ENCODE measurements around the gene CNOT1.
A peak's percentile ranks its signal among the peaks of the same experiment; 100 is the strongest.

Gene CNOT1

DNA sequence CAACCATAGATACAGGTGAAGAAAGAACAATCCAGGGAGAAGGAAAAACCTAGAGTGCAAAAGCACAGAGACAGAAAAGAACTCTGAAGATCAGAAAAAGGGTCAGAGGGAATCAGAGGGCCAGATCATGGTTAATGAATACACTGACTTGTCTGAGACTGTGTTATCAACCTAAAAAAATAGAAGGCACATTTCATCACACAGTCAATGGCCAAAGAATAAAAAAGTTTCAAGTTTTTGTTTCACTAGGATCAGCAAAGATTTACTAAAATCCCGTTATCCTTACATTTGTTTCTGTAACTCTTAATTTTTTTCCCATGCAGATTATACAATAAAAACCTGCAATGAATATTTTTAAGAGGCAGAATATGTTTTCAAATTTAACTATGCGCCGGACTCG lies 38.5 kb downstream of the CNOT1 start:
- H3K27me3 ChIP-seq (ENCODE audit: control insufficient read depth, insufficient read depth, low read length) = no peaks in the 10 kb centered on the region
- peak overlapping the region; percentile 4 for H3K9ac ChIP-seq (ENCODE audit: low read depth, low read length)
- peaks cover 27% of the 10 kb centered on the region for H3K36me3 ChIP-seq (ENCODE audit: control insufficient read depth, insufficient read depth, low read length)

DNA sequence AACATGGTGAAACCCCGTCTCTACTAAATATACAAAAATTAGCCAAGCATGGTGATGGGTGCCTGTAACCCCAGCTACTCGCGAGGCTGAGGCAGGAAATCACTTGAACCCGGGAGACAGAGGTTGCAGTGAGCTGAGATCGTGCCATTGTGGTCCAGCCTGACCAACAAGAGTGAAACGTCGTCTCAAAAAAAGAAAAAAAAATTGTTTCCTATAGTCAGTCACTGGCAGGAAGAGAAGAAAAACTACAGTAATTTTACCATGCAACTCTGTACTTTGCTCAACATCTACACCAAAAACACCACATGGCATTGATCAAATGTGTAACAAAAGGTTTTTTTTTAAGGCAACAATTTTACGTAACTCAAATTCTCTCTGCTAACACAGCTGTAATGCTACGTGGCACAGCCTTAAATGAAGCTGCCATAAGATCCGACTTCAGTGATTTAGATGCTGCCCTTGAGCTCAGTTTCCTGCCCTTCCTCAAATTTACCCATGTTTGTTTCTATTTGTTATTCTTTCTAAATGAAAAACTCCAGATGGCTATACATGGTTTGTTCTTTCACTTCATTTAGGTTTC lies 40.2 kb downstream of the CNOT1 start:
- H3K9ac ChIP-seq (ENCODE audit: low read depth, low read length) = no peak overlapping the region
- H3K4me1 ChIP-seq (ENCODE audit: control insufficient read depth, insufficient read depth, low read length) = no peaks in the 10 kb centered on the region
- H3K4me3 ChIP-seq (ENCODE audit: low read depth, low read length) = no peak overlapping the region
- peaks cover 40% of the 10 kb centered on the region for H3K36me3 ChIP-seq (ENCODE audit: control insufficient read depth, insufficient read depth, low read length)
- no peaks in the 10 kb centered on the region for H3K27me3 ChIP-seq (ENCODE audit: control insufficient read depth, insufficient read depth, low read length)
- H3K9me3 ChIP-seq (ENCODE audit: control insufficient read depth, insufficient read depth, low read length) = no peaks in the 10 kb centered on the region

More for the DNA sequence above, 38.5 kb downstream of the CNOT1 start:
- Histone ChIP-seq H3K9me3 (ENCODE audit: control insufficient read depth, insufficient read depth, low read length) (no peaks in the 10 kb centered on the region), H3K4me1 (ENCODE audit: control insufficient read depth, insufficient read depth, low read length) (no peaks in the 10 kb centered on the region), H3K4me3 (ENCODE audit: low read depth, low read length) (no peak overlapping the region)

DNA sequence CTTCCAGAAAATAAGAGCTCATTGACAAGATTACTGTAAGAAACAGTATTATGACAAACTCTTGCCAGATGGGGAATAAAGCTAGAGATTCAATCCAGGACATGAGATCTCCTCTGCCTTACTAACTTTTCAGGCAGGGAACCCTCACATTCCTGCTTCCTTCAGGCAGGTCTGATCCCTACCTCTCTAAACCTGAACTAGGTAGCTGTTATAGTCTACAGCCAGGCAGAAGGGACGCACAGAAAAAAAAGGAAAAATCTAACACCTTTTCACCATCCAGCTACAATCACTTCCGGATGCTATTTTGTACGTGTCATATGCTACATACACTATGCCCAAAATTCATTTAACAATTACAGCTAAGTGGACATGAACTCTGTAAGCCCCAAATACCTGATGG lies 41.2 kb downstream of the CNOT1 start:
- Histone ChIP-seq H3K9ac (ENCODE audit: low read depth, low read length) (no peak overlapping the region), H3K4me3 (ENCODE audit: low read depth, low read length) (no peak overlapping the region), H3K9me3 (ENCODE audit: control insufficient read depth, insufficient read depth, low read length) (no peaks in the 10 kb centered on the region), H3K27me3 (ENCODE audit: control insufficient read depth, insufficient read depth, low read length) (no peaks in the 10 kb centered on the region), H3K4me1 (ENCODE audit: control insufficient read depth, insufficient read depth, low read length) (no peaks in the 10 kb centered on the region), H3K36me3 (ENCODE audit: control insufficient read depth, insufficient read depth, low read length) (peaks cover 42% of the 10 kb centered on the region)

DNA sequence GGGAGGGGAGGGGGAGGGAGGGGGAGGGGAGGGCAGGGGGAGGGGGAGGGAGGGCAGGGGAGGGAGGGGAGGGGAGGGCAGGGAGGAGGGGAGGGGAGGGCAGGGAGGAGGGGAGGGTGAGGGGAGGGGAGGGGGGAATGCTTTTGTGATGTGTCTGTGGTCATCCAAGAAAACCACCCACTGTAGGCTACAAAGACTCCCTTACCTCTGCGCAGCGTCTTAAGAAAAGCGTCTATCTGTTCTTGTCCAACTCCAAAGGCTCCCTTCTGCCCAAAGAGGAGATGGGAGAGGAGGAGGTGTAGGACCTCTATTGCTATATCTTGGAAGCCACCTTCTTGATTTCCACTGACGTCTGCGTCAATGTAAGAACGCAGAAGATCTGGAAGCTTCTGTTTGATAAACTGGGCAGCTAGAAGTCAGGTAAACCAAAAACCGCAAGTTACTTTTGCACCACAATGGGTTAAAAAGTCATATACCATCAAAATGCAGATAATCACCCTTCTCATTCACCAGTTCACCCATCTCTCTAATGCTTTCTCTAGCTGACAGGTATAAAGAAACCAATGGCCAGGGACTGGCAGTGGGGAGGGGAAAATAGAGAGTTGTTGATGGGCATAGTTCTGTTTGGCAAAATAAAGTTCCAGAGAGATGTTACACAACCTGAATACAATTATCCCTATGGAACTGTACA lies 43.1 kb downstream of the CNOT1 start:
- peaks cover 48% of the 10 kb centered on the region for H3K36me3 ChIP-seq (ENCODE audit: control insufficient read depth, insufficient read depth, low read length)
- no peaks in the 10 kb centered on the region for H3K4me1 ChIP-seq (ENCODE audit: control insufficient read depth, insufficient read depth, low read length)
- no peaks in the 10 kb centered on the region for H3K27me3 ChIP-seq (ENCODE audit: control insufficient read depth, insufficient read depth, low read length)
- no peak overlapping the region for H3K4me3 ChIP-seq (ENCODE audit: low read depth, low read length)
- H3K9ac ChIP-seq (ENCODE audit: low read depth, low read length) = no peak overlapping the region
- no peaks in the 10 kb centered on the region for H3K9me3 ChIP-seq (ENCODE audit: control insufficient read depth, insufficient read depth, low read length)

DNA sequence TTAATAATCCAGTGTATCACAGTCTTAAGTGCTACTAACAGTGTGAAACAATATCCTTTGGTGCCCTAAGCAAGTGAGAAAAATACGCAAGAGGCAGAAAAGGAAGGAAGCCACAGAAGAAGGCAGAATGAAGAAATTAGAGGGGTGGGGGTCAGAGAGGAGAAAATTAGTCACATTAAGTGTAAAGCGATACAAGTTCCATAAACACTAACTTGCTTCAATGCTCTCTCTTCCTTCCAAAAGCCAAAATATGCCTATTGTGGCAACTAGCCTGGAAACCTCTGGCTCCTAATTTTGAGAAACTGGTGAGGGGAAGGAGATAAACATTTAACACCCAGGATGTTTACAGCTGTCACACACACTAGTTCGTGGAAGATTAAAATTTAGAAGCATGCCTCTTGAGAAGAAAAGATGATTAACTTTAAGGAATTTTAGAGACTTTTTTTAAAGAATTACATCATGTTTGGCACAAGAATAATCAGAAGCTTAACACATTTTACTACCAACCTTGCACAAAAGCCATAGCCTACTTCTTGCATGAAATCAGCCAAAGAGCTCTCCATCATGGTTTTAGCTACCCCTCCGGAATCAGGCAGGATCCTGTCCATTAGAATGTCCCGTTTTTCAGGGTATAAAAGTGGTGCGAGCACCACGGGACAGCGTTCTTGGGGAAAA lies 44.7 kb downstream of the CNOT1 start:
- Histone ChIP-seq H3K27me3 (ENCODE audit: control insufficient read depth, insufficient read depth, low read length) (no peaks in the 10 kb centered on the region), H3K4me3 (ENCODE audit: low read depth, low read length) (no peak overlapping the region), H3K9ac (ENCODE audit: low read depth, low read length) (no peak overlapping the region), H3K4me1 (ENCODE audit: control insufficient read depth, insufficient read depth, low read length) (no peaks in the 10 kb centered on the region), H3K36me3 (ENCODE audit: control insufficient read depth, insufficient read depth, low read length) (peaks cover 61% of the 10 kb centered on the region), H3K9me3 (ENCODE audit: control insufficient read depth, insufficient read depth, low read length) (no peaks in the 10 kb centered on the region)

DNA sequence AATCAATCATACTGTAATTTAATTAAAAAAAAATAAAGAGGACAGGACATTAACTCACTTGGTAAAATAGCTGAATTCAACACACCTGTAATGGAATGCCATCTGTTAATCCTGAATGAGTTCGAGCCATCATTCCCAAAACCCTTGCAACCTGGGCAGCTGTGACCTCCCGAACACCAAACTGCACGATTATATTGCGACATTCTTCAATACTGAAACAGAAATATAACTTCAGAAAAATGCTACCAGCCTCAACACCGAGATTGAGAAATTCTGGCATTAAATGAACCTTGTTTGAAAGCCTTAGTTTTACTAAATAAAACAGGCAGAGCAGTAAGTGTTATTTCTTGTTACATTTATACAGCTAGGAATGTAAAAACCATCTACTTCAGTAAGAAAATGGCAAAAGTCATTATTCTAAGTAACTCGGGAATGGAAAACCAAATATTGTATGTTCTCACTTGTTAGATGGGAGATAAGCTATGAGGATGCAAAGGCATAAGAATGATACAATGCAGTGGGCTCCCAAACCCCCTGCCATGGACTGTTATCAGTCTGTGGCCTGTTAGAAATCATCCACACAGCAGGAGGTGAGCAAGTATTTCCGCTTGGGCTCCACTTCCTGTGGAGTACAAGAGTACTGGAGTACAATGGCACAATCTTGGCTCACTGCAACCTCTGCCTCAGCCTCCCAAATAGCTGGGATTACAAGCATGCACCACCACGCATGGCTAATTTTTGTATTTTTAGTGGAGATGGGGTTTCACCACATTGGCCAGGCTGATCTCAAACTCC lies 46.5 kb downstream of the CNOT1 start:
- Histone ChIP-seq H3K27me3 (ENCODE audit: control insufficient read depth, insufficient read depth, low read length) (no peaks in the 10 kb centered on the region), H3K4me1 (ENCODE audit: control insufficient read depth, insufficient read depth, low read length) (no peaks in the 10 kb centered on the region), H3K36me3 (ENCODE audit: control insufficient read depth, insufficient read depth, low read length) (peaks cover 67% of the 10 kb centered on the region), H3K9me3 (ENCODE audit: control insufficient read depth, insufficient read depth, low read length) (no peaks in the 10 kb centered on the region), H3K4me3 (ENCODE audit: low read depth, low read length) (no peak overlapping the region), H3K9ac (ENCODE audit: low read depth, low read length) (no peak overlapping the region)

DNA sequence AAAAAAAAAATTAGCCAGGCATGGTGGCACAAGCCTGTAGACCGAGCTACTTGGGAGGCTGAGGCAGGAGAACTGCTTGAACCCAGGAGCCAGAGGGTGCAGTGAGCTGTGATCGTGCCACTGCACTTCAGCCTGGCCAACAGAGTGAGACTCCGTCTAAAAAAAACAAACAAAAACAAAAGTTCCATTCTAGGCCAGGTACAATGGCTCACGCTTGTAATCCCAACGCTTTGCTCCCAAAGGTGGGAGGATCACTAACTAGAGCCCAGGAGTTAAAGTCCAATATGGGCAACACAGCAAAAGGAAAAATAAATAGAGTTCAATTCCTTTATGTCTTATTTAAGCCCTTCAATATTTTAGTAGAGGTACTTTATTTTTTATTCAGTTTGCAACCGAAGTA lies 47.5 kb downstream of the CNOT1 start:
- H3K36me3 ChIP-seq (ENCODE audit: control insufficient read depth, insufficient read depth, low read length) = peaks cover 62% of the 10 kb centered on the region
- no peaks in the 10 kb centered on the region for H3K27me3 ChIP-seq (ENCODE audit: control insufficient read depth, insufficient read depth, low read length)
- no peaks in the 10 kb centered on the region for H3K9me3 ChIP-seq (ENCODE audit: control insufficient read depth, insufficient read depth, low read length)
- H3K9ac ChIP-seq (ENCODE audit: low read depth, low read length) = no peak overlapping the region
- H3K4me1 ChIP-seq (ENCODE audit: control insufficient read depth, insufficient read depth, low read length) = no peaks in the 10 kb centered on the region
- no peak overlapping the region for H3K4me3 ChIP-seq (ENCODE audit: low read depth, low read length)

DNA sequence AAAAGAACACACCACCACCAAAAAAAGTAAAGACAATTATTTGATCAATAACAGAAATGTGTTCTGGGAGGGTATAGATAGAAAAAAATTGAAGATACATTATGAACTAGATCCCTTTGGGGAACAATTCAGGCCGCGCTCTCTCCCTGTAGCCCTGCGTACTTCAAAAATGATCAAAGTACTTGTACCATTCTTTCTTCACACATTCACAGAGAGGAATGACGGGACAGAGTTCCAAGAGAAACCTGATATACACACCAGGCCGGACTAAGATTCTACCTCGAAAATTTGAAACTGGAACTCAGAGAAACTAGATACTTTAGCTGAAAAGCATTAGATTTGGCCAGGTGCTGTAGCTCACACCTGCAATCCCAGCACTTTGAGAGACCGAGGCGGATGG lies 50.0 kb downstream of the CNOT1 start:
- Histone ChIP-seq H3K9ac (ENCODE audit: low read depth, low read length) (no peak overlapping the region), H3K9me3 (ENCODE audit: control insufficient read depth, insufficient read depth, low read length) (no peaks in the 10 kb centered on the region), H3K27me3 (ENCODE audit: control insufficient read depth, insufficient read depth, low read length) (no peaks in the 10 kb centered on the region), H3K4me1 (ENCODE audit: control insufficient read depth, insufficient read depth, low read length) (no peaks in the 10 kb centered on the region), H3K4me3 (ENCODE audit: low read depth, low read length) (no peak overlapping the region), H3K36me3 (ENCODE audit: control insufficient read depth, insufficient read depth, low read length) (peaks cover 45% of the 10 kb centered on the region)

DNA sequence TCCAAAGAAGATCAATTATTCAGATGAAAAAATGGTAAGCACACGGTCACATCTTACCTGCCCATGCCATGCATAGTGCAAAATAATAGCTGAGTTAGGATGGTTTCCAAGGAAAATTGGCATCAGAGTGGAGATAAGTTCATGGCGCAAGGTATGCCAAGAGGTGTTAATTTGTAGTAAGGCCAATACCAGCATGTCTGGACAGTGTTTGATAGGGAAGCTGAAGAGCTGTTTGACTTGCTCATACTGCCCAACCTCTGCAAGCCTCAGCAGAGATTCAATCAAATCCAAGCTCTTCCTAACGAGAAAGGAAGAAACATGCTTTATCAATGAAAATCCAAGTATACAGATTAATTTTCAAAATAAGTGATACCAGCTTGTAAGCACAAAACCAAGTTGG lies 51.0 kb downstream of the CNOT1 start:
- Histone ChIP-seq H3K4me1 (ENCODE audit: control insufficient read depth, insufficient read depth, low read length) (no peaks in the 10 kb centered on the region), H3K27me3 (ENCODE audit: control insufficient read depth, insufficient read depth, low read length) (no peaks in the 10 kb centered on the region), H3K36me3 (ENCODE audit: control insufficient read depth, insufficient read depth, low read length) (peaks cover 45% of the 10 kb centered on the region), H3K4me3 (ENCODE audit: low read depth, low read length) (no peak overlapping the region), H3K9ac (ENCODE audit: low read depth, low read length) (no peak overlapping the region), H3K9me3 (ENCODE audit: control insufficient read depth, insufficient read depth, low read length) (no peaks in the 10 kb centered on the region)

DNA sequence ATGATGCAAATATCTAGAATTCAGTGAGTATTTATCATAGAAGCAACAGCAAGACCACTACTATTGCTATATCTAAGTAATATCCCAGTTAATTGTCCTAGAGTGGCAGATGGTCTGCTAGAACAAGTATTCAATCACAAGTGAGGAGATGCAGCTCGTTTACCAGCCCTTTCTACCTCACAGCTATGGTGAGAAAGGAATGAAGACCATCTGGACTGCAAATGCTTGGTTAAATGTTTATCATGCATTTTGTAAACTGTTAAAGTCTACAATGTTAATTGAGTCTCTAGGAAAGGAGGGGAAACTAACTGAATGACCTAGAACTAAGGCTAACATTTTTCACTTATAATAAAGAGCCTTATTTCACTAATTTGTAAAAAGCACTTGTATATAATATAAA lies 52.5 kb downstream of the CNOT1 start:
- no peak overlapping the region for H3K4me3 ChIP-seq (ENCODE audit: low read depth, low read length)
- H3K9ac ChIP-seq (ENCODE audit: low read depth, low read length) = no peak overlapping the region
- H3K9me3 ChIP-seq (ENCODE audit: control insufficient read depth, insufficient read depth, low read length) = no peaks in the 10 kb centered on the region
- no peaks in the 10 kb centered on the region for H3K4me1 ChIP-seq (ENCODE audit: control insufficient read depth, insufficient read depth, low read length)
- H3K27me3 ChIP-seq (ENCODE audit: control insufficient read depth, insufficient read depth, low read length) = no peaks in the 10 kb centered on the region
- H3K36me3 ChIP-seq (ENCODE audit: control insufficient read depth, insufficient read depth, low read length) = peaks cover 39% of the 10 kb centered on the region

DNA sequence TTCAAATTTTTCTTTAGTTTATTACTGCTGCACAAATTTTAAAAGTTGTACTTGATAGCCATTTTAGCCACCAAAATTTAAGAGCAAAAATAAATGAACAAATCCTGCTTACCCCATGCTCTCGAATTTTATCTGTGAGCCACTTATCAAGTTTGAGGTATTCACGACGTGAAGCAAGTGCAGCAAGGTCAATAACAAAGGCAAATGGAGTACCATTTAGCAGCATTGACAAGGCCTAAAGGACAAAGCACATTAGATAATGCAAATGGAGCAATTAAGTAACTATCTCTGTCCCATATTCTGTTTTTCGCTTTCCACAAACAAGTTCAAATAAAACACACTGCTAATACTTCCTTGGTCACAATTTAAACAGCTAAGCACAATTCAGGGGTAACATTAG lies 54.7 kb downstream of the CNOT1 start:
- Histone ChIP-seq H3K27me3 (ENCODE audit: control insufficient read depth, insufficient read depth, low read length) (no peaks in the 10 kb centered on the region), H3K9me3 (ENCODE audit: control insufficient read depth, insufficient read depth, low read length) (no peaks in the 10 kb centered on the region), H3K9ac (ENCODE audit: low read depth, low read length) (no peak overlapping the region), H3K4me1 (ENCODE audit: control insufficient read depth, insufficient read depth, low read length) (no peaks in the 10 kb centered on the region), H3K4me3 (ENCODE audit: low read depth, low read length) (no peak overlapping the region), H3K36me3 (ENCODE audit: control insufficient read depth, insufficient read depth, low read length) (peaks cover 29% of the 10 kb centered on the region)

All from iPS-15b (cell line).